Activated CD4-positive, CD25-positive, alpha-beta regulatory T cell treated with anti-CD3 and anti-CD28 coated beads, Interleukin-2, amount 50 U/mL, for 24 hours (primary cell): ENCODE data around the gene RUNX2.

Experiments
- ATAC-seq, 2 donors: fragments of 150-1000 bp; cut with Tn5 transposase; one replicate each; pipeline ENCODE4 v1.10.0; 2021; ENCODE audit warnings: mild to moderate bottlenecking in 1 of 2, moderate library complexity in 1 of 2

The RUNX2 gene

DNA sequence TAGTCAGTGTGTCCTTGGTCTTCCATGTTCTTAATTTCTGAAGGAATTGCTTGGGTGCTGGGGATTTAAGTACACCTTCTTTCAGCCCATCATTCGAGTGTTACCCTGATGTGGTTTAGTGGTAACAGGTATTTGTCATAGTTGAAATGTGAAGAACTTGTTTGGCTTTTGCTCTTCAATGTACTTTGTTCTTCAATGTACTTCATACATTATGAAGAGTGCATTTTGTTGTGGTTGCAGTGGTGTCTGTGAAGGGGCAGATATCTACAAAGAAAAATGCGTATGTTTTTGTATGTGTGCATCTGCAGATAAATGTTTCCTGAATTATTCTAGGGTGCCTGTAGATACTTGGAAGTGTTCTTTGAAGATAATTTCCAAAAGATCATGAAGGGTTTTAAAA, 160.8 kb downstream of the RUNX2 start:
- peak; percentile 16 to 29 for ATAC-seq

DNA sequence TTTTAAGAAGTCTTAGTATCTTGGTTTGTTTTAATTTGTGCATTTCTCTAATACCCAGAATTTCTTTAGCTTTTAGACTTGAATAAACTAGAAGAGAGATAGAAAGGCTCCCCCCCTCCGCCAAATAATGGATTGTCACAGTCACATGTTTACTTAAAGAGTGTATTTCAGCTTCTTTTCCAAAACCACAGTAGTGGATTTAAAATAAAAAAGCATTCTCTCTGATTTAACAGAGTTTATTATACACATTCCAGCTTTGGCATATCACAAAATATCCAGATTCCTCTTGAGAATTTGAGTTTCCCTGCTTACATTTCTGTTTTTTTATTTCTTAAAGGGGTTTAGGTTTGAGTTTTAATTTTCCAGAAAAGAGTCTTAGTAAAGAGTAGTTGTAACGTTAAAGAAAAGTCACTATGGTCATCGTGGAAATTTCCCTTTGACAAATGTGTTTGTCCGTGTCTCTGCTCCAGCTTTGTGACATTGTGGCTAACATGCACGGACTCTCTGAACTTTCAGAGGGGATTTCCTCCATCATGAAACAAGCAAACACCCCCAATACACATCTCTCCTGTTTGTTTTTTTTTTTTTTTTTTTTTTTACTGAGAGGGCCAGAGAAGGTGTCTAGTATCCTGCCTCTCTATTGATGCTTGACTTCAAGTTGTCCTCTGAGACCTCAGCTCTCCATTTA, 163.1 kb downstream of the RUNX2 start:
- ATAC-seq = no peak

DNA sequence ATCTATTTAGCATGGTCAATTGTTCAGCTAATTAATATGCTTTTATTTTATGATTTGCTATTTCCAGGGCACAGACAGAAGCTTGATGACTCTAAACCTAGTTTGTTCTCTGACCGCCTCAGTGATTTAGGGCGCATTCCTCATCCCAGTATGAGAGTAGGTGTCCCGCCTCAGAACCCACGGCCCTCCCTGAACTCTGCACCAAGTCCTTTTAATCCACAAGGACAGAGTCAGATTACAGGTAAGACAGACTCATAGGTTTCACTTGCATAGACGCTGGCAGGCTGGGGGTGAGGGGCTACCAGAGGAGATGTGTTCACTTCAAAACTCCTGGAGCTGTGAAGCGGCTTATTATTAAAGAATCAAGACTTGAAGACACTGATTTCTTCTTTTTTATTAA, 163.7 kb downstream of the RUNX2 start:
- ATAC-seq = no peak

DNA sequence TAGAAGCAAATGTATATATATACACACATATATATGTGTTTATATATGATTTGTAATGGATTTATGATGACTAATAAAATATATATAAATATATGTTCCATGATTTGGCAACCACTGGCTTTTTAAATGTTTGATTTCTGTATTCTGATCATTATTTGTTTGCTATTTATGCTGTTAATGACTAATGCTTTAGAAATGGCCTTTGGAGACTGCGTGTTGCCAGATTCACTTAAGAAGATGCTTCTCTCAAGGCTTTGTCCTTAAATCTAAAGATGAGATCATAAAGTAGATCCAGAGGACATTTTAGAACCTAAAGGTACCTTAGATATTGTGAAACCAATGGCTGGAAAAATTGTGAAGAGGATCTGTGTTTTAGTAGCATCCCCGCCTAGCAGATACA, 165.6 kb downstream of the RUNX2 start:
- ATAC-seq = no peak

DNA sequence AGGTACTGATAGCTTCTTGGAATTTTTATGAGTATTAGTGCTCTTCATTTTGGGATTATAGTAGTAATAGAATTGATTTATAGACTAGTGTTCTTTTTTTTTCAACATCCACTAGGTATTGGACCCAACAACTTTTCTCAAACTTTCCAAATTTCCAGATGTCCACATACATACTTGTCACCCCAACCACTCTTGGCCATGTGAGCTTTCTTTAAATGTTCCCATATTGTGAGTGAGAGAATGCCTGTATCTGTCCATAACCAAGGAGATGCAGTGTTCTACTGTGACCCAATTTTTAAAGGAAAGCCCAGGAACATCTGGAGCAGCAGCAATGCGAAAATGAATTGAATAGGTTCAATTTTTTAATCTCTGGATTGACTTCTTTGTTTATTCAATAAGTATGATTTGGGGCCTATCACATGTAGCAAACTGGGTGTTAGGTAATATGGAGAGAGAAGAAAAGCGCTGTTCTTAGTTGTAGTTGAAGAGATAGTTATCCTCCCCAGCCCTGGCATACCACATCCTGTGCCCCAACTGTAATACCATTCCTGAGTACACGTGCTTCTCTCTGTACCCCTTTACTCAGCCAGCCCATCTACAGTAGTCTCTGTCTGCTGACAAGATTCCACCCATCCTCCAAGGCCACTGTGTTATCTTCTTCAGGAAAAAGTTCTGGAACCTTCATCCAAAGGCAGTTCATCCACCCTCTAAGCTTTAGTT, 166.4 kb downstream of the RUNX2 start:
- peak in 1 of 2 donors; percentile 27 for ATAC-seq

DNA sequence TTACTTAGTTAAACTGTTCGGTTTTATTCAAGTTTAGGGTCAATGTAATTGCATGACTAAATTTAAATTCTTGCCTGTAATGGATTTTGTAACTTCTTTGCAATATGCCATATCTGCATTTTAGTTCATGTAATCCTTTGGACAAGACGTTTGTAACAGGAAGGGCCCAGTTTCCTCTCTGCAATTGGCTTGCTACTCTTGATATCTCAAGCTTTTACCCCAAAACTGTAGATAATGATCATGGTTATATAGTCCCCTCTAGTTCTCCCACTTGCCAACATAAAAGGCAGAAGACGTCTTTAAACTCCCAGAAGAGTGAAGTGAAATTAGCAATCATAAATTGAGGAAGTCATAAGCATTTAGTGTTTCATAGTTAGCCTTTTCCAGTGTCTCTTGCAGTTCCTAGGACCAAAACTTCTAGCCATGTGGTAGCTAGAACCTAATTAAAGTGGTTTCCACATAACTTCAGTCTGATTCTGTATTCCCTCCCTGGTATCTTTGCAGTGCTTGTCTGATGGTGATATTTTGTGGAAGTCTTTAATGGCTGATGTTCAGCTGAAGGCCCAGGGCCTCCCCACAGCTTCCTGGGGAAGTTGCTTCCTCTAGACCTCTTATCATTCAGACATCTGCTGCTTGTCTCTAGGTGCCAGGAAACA, 167.4 kb downstream of the RUNX2 start:
- ATAC-seq = peak in 1 of 2 donors; percentile 35

DNA sequence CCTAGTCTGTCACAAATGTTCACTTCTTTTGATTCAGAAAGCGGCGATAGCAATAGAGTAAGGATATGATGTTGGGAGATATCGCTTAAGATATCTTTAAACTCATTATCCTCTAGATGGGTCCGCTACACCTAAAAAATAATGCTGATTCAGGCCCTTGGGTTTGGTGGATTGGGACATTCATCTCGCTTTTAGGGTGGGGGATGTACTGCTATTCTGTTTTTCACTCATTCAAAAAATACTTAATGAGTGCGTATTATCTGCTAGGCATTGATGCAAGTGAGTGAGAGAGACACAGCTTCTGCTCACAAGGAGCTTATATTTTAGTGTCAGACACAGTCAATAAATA, 167.9 kb downstream of the RUNX2 start:
- ATAC-seq = no peak

DNA sequence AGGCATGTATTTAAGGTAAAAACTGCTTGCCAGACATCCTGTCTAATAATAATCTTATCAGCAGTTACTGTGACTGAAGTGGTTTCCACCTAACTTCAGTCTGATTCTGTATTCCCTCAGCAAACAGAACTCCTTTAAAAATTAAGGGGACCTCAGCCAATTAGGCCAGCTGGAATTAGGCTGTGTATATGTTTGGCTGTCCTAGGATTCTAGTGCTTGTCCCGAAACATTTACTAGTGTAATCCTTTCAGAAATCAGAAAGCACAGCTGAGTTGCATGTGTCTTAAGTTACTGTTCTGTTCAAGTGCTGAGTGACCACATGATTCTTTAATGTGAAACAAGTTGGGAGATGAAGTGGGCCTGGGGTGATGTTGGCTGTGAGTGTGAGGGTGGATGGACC, 170.5 kb downstream of the RUNX2 start:
- ATAC-seq = no peak

DNA sequence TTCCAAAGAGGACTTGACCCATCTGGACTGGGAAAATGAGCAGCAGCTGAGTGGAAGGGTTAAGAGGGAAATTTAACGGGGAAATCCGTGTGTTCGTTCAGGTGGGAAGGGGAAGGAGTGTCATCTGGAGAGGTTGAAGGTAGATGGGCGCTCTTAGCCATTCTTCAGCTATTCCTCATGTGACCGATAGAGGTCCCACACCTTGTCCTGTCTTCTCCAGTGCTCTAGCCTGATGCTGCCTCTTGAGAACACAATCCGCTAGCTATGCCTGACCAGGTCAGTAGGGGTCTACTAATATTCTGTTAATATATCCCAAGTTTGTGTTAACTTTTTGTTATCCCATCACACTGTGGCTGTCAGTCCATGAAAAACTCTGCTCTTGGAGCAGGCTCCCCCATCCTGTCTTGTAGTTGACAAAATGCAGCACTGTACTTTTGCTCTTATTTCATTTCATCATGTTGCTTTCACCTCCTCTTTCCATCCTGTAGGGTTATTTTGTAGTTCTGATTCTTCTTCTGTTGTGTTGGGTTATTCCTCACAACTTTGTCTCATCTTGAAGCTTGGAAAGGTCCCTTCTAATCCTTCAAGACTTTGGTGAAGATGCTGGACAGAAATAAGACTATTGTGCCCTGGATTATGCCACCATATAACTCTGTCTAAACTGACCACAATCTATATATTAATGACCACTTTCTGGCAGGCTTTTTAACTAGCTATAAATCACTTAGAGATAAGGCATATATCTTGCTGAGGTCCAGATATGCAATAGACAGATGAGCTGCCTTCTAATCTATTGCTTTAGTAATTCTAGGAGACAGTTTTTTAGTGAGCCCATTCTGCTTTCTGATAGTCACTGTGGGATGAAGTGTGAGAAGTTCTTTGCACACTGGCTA, 173.0 kb downstream of the RUNX2 start:
- ATAC-seq = no peak

DNA sequence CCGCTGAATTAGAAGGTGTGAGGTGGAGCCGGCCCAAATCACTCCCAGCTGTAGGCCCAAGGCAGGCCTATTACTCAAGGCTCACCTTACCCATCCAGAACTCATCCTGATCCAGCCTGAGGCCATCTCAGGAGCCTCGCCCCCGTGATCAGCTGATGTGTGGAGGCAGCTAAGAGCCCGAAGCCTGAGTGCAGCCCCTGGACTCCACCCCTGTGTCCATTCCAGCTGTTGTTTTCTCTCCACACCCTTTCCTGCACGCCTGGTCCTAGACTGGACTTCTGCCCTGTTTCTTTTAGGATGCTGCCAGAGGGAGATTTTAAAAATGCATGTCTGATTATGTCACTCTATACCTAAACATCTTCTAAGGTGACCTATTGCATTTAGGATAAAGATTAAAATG, 174.3 kb downstream of the RUNX2 start:
- ATAC-seq = no peak

DNA sequence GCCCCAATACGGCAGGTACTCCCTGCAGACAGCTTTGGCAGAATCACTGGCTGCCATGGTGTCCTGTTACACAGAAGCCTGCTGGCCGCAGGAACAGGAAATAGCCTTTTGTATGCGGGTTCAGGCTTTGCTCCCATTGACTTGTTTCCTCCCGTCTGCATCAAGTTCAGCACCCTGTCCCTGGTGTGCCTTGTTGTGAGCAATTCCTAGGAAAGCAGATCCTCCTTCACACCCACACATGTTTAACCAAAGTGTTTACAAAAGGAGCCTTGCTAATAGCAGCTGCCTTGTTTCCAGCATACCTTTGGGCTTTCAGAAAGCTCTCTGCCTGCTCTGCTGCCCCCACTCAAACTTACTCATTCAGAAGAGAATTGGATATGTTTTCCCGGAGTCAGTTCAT, 176.8 kb downstream of the RUNX2 start:
- ATAC-seq = no peak

DNA sequence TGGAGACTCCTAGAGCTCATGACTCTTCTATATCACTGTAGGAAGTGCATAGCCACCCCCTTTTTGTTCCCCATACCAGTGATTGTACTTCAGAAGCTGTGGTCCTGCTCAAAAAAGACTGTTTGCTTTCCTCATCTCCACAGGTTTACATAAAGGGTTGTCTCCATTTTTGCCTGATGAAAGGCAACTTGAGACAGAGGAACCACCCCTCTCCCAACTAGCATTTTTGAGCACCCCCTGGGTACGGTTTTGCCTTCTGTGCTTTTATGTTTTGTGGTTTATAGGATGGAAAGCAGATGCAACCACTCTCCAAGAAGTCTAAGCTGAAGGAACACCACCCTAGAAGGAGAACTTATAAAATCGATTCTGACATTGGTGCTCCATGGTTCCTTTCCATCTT, 177.3 kb downstream of the RUNX2 start:
- no peak for ATAC-seq

DNA sequence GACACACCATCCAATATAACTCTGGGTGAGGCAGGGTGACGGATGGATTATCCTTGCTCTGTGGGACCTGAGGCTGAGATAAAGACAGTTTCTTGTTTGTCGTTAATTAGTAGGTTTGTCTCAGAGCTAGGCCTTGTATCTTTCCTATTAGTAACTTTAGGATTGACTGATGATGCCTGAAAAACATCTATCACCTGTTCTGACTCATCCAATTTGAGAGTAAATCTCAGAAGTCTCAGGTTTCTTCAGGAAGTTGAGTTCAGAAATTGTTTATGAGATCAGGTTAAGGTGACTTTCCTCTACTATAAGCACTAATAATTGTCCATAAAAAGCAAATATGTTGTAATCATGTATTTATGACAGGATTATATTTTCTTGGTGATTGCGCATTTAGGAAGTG, 179.1 kb downstream of the RUNX2 start:
- no peak for ATAC-seq

DNA sequence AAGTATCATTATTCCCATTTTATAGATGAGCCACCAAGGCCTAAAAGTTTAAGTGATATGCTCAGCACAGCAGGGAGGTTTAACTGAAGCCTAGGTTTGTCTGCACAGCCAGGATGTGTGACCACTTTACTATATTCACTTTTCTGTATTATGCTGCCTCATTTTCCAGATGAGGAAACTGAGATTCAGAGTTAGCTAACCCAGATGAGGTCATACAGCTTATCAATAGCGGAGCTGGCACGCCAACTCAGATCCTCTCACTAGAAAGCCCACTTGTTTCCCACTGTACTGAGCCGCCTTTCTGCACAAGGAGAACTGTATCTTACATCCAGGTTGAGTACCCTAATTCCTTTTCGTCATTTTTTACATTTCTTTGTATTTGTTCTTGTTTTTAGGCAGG, 181.3 kb downstream of the RUNX2 start:
- ATAC-seq = no peak

DNA sequence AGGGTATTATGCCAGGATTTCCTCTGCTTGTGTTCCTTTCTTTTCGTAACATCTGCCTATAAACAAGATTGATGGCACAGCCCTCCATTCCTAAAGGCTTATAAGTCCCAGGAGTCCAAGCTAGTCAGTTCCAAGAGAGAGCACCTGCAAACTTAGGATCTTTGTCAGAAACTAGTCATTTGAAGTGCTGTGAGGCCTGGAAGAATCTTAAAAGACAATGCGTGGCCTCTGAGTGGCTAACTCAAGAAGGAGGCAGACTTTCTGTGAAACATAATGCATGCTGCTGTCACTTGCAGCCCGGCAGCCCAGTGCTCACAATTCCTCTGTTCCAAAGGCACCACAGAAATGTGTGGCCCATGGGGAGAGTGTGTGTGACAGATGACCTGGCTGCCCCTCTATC, 184.6 kb downstream of the RUNX2 start:
- no peak for ATAC-seq

DNA sequence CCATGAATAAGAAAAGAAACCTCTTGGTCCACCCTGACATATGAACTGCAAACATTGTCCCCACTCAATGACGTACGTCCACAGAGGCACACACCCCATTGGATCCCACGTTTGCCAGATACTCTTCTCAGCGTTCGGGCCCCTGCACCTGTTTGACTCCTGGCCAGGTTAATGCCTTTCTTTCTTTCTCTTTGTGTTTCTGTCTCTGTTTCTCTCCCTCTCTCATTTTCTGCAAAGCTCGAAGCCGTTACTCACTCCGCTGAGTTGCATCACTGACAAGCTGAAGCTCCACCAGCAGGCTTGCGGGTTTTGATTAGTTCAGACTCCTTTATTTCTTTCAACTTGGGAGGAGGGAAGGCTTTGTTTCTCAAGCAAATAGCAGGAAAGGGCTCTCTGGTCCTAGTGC, 185.1 kb downstream of the RUNX2 start:
- ATAC-seq = no peak

DNA sequence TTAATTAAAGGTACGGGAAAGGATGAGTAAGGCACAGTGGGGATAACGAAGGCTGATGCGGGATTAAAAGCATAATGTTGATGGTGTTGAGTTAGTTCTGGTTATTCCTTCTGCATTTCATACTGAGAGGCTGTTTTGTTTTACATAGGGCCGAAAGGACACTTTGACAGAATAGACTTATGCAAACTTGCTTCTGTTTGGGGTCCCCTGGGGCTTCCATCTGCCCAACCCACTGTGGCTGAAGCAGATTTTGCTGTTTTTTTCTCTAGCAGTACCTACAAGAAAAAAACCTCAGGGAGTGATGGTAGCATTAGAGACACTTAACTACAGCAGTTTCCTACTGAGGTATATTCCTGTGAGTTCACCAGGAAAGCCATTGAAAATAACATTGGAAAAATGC, 185.7 kb downstream of the RUNX2 start:
- no peak for ATAC-seq

DNA sequence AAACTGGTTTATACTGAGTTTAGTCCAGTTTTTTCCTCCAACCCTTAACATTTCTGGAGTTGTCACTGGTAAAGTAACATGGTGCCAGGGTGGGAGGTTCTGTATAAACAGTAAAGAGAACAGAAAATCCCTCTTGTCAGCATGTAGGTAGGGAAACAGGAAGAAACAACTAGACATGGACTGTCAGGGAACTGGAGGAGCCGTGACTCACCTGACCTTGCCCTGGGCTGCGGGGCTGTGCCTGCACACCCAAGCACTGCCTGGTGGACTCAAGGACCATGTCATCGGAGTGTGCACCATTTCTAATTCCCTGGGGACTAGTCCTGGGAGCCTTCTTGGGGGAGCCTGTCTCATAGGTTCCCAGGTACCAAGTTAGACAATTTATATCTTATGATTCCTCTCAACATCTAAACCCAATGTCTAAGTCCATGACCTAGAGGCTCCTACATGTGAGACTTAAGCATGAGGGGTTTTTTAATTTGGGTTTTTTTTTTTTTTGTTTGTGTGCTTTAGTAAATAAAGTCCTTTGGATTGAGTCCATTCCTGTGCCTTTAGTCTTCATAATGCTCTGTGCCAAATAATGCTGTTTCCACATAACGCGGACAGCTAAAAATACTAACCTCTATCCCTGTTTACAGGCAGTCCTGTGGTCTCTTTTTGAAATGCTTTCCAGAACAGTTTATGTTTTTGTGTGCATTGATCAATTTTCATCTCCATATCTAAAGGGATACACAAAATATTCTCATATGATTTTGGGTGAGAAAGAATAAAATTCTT, 186.5 kb downstream of the RUNX2 start:
- no peak for ATAC-seq

DNA sequence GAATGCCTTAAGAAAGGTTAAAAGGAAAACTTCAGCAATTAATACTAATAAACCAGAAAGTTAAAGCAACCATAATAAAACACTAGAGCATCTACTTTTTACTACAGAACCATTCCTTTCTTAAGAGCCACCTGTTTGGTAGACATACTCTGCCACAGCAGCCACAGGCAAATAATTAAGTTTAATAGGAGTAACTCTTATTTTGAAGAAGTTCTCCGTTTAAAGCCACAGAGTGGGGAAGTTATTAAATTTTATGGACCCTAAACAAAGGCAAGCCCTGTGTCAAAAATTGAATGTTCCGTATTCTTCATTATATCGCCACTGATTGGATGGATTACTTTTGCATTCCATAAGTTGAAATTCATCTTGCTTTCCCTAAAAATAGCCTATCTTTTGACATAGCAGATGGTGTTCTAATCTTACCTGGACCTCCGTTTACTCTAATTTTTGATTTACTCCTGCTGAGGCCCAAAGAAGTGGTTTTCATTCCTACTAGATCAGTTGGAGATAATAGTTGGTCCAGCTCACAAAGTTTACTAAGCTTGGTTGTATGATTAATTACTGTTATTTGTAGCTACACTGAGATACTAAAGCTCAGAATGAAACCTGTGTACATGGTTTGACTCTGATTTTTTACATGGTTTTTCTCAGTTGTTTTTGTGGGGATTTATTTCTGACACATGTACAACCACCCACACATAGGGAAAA, 190.0 kb downstream of the RUNX2 start:
- ATAC-seq = no peak

DNA sequence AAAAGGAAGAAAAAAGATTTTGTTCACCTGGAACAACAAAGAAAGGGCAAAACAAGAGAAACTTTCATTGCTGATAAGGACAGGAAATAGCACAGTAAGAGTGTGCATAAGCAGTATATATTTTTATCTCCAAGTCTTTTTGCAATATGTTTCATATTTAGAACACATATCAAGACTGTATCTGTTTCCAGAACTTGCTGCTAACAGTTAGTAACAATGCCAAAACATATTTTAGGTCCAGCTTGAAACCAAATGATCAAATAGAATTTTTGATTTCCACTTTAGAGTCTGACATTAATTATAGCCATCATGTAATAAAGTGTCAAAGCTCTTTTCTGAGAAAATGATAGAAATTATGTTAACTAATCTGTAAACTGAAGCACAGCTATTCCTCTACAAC, 193.1 kb downstream of the RUNX2 start:
- ATAC-seq = no peak

DNA sequence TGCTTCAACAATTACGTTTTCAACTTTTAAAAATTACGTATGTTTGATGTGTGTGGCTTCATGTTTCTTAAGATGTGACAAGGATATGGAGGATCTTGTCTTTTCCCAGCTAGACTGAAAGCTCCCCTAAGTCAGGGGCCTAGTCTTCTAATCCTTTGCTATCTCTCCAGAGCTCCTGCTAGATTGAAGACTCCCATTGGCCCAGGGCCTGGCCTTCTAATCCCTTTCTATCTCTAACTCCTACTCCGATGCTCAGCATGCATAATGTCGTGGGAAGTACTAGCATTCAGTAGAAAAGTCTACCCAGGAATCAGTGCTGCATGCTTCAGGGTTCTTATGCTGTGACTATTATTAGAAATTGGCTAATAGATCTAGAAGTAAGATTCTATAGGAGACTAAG, 194.4 kb downstream of the RUNX2 start:
- ATAC-seq = no peak

DNA sequence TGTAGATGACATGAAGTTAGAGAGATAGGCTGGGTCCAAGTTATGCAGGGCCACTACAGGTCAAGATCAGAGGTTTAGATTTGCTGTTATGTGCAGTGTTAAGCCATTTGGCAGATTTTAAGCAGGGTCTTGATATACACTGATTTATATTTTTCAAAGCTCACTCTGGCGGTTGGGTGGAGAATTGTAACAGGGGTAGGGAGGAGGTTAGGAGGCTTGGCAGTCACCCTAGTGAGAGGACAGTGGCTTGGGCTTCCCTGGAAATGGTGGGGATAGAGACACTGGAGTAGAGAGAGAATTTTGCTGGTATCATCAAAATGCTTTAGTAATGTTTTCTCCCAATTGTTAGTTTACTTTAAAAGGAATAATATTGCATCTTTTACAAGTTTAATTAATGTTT, 199.1 kb downstream of the RUNX2 start:
- ATAC-seq = no peak
